ENCODE results near the gene ARHGEF4.
"Not testable (repeated sequence)": the region's sequence is repeated elsewhere in the genome, so short reads cannot be mapped to it uniquely, and the experiment has no call there.

ARHGEF4 gene

DNA sequence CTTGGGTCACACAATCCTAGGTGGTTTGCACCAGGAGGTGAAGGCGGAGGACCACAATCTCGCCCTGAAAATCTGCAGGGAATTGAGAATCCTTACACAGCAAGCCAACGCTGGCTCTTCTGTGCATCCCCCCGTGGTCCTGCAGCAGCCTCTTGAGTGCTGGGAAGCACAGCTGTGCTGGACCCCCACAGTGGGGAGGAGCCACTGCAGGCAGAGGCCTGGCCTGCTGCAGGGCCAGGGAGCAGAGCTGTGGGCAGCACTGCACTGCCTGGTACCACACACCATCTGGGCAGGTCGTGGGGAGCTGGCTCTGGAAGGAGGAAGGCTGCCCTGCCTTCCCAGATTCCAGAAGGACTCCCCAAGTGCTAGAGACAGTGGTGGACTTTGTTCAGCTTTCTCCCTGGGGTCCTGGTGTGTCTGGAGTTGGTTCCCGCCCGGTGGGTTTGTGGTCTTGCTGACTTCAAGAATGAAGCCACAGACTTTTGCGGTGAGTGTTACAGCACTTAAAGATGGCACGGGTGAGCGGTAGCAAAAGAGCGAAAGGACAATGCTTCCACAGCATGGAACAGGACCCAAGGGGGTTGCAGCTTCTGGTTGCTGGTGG, 150.3 kb downstream of the ARHGEF4 start:
- DNase-seq = no peak

DNA sequence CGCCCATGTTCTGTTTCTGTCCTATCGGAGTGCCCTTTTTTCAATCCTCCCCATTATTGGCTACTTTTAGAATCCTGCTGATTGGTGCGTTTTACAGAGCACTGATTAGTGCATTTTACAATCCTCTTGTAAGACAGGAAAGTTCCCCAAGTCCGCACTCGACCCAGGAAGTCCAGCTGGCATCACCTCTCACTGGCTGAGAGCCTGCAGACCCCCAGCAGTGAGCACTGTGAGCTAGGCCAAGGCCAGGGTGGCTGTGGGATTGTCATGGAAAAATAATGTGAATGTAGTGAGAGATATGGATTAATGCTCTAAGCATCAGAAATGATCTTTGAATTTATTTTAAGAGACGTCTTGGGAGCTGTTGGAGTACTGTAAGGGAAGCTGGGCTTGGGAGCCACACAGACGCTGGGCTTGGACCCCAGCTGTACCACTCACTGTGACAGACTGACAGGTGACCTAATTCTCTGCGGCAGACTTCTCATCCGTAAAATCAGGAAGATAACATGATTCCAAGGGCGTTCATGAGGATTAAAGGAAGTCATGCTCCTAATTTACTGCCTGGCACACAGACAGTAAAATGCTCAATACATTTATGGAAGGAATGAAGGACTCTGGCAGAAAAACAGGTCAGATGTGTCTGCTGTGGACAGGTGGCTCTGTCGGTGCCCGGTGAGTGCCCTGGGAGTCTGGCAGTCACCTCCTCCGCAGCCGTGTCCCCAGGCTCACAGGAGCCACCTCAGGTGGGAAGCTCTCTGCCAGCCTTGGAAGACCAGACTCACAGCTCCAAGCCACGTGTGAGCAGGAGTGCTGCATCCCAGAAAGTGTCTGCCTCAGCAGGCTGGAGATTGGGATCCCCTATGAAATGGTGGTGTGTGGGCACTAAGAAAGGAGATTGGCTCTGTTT, 151.1 kb downstream of the ARHGEF4 start:
- no peak for DNase-seq

DNA sequence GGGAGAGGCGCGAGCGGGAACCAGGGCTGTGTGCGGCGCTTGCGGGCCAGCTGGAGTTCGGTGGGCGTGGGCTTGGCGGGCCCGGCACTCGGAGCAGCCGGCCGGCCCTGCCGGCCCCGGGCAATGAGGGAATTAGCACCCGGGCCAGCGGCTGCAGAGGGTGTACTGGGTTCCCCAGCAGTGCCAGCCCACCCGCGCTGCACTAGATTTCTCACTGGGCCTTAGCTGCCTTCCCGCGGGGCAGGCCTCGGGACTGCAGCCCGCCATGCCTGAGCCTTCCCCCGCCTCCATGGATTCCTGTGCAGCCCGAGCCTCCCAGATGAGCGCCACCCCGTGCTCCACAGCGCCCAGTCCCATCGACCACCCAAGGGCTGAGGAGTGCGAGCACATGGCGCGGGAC, 154.7 kb downstream of the ARHGEF4 start:
- not testable (repeated sequence) for DNase-seq

DNA sequence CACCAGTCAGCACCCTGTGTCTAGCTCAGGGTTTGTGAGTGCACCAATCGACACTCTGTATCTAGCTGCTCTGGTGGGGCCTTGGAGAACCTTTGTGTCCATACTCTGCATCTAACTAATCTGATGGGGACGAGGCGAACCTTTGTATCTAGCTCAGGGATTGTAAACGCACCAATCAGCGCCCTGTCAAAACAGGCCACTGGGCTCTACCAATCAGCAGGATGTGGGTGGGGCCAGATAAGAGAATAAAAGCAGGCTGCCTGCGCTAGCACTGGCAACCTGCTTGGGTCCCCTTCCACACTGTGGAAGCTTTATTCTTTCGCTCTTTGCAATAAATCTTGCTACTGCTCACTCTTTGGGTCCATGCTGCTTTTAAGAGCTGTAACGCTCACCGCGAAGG, 155.3 kb downstream of the ARHGEF4 start:
- not testable (repeated sequence) for DNase-seq

DNA sequence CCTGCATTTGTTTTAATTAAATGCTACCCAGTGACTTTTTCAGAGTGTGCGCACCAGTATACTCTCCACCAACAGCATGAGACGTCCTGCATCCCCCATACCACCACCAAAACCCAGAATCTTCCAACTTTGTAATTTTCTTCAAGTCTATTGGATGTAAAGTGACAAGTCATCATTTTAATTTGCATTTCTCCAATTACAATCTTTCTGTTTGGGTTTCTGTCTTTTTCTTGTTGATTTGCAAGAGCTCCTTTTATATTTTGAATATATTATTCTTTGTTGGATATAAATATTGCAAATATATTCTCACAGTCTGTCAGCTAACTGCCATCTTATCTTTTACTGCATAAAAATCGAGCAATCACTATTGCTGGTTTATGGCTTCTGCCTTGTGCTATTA, 160.0 kb downstream of the ARHGEF4 start:
- DNase-seq = no peak

DNA sequence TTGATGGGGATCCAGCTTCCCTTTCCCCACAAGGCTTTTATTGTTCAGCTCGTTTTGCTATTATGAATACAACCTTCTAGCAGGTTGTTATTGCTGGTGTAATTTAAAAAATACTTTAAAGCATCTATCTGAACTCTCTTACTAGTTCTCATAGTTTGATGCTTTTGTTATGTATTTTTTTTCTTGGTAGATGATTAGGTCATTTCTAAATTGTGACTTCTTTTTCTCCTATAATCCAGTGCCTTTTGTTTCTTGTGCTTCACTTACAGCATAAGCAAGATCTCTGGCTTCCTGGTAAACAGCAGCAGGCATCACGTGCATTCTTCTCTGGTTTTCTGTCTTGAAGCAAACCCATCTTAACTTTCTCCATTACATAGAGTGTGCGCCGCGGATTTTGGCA, 160.5 kb downstream of the ARHGEF4 start:
- no peak for DNase-seq

DNA sequence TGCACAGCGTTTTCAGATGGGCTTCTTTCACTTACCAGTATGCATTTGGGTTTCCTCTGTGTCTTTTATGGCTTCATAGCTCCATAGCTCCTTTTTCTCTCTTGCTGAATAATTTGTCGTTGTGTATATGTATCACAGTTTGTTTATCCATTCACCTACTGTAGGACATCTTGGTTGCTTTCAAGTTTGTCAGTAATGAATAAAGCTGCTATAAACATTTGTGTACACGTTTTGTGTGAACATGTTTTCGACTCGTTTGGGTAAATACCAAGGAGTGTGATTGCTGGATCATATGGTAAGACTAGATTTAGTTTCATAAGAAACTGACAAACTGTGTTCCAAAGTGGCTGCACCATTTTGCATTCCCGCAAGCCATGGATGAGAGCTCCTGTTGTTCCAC, 161.8 kb downstream of the ARHGEF4 start:
- DNase-seq = no peak

DNA sequence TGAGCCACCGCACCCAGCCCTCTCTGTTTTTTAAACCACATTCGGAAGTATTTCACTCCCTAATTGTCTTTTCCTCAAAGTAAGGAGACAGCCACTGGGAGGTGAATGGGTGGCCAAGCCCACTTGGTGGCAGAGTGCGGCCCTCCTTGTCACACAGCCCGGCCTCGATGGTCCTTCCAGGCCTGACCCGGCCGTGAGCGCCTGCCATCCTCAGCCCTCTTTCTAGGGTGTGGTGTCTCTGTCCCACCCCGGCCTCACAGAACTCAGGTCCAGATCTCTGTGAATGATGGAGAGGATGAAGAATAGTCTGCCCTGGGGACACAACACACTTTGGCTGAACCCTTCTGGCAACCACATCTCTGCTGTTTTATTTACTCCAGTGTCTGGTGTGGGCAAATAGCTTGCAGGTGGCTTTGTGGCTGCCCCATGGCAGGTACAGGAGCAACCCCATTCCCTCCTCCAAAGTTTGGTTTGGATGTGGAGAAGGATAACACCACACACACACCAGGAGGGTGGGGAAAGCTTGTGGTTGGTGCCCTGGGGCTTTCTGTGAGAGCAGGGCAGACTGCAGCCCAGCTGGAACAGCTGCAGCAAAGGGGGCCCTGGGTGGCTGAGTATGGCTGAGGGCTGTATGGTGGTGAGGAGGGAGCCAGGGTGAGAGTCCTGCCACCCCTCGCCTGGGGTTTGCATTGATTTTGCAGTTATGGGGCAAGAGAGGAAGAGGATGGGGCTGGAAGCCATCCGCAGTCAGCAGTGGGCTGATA, 167.9 kb downstream of the ARHGEF4 start:
- no peak for DNase-seq

DNA sequence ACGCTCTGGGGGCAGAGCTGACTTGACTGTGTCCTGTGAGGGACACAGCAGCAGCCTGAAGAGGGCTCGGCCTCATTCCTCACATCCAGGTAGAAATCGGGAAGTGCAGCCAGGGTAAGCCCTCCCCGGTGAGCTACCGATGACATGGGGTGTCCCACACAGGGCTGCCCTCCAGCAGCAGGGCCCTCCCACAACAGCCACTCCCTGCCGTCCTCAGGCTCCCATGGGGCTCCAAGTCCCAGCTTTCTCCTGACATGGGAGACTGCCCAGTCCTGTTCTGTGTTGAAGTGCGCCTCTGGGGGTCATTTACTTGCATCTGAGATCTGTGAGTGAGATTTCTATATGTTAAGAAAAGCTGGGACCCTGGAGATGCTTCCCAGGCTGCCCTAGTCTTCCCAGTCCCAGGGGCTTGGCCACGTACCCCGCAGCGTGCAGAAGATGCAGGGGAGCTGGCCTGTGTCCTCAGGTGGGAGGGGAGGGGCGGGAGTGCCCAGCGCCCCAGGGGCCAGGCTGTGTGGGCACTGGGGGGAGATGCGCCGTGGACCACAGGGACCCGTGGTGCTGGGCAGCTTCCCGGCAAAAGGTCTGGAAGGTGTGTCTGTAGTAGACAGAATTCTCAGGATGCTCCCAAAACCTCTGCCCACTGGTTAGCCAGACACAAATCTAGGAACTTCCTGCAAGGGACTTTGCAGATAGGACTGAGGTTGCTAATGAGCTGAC, 168.7 kb downstream of the ARHGEF4 start:
- no peak for DNase-seq

DNA sequence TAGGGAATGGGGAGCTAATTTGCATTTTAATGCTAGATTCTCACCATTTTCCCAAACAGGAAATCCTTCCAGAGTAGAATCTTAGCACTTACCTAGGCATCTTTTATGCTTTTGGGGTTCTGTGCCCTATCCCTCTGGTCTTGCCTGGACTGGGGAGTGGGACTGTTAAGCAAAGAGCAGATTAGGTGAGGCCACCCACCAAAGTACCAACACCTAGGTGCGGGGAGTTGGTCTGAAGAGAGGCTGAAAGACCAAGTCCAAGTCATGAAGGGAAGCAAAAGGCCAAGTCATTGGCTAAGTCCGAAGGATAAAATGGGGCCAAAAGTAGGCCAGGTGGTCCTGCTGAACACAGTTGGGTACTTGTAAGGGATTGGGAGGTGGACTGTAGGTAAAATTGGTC, 169.8 kb downstream of the ARHGEF4 start:
- DNase-seq = no peak

DNA sequence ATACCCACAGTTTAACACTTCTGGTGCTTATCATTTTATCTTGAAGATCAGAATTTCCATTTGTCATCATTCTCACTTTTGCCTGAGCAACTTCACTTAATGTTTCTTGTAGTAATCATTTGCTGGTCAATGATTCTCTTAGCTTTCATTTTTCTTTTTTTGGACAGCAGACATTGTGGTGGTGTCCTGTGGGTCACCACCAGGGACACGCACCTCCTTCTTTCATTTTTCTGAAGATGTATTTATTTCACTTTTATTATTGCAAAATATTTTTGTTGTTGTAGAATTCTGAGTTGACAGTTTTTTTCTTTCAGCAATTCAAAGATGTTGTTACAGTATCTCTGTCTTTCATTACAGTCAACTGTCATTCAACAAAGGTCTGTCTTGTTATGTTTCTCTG, 172.3 kb downstream of the ARHGEF4 start:
- DNase-seq = no peak

DNA sequence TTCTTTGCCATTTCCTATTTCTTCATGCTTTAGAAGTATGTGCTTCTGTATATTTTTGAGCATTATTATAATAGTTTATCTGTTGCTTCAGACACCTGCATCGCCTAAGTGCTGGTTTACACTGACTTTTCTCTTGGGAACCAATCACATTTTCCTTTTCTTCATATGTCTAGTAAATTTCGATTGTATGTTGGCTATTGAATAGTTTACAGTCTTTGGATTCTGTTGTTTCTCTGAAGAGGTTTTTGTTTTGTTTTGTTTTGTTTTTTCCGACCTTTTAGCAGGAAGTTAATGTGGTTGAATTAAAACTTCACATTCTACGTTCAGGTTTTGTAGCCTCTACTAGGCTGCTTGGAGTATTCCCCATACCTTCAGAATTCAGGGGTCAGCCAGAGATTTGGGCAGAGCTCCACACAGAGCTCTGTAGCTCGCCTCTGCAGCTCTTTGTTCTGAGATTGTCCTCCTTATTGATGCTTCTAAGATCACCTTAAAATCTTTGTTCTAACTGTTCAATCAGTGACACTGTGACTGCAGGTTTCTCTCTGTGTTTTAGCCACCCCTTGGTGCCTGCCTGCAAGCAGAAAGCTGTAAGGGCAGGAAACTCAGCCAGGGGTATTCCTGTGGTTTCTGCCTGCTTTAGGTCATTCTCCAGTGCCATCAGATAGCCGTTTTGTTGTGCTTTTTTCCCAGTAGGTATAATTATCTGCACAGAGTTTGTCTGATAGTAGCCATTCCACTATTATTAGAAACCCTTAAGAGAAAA, 173.2 kb downstream of the ARHGEF4 start:
- no peak for DNase-seq

DNA sequence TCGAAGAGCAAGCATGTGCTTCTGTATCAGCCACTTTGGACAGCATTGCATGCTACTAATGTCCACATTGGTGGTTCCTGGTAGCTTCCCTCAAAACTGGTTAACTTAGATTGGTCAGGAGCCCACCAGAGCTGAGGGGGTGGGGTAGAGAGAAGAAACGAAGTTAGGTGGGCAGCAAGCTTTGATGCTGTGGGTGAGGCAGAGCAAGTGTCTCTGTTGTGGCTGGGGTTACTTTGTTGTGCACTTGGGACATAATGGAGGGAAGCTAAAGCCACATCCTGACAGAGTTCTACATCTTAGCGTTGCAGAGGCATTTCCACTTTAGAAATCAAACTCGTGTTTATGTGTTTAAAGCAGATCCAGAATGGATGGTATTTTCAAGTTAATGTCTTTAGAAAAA, 173.9 kb downstream of the ARHGEF4 start:
- DNase-seq = no peak

DNA sequence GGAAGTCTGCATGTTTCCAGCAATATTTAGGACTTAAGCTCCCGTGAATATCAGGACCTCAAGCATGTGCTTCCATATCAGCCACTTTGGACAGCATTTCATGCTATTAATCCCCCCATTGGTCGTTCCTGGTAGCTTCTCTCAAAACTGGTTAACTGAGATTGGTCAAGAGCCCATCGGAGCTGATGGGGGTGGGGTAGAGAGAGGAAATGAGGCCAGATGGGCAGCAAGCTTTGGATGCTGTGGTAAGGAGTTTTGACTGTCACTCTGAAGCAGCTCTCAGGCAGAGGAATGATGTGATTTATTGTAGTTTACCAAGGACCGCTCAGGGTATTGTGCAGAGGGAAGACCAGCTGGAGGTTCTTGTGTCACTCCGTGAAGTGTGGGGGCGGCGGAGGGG, 174.8 kb downstream of the ARHGEF4 start:
- no peak for DNase-seq

DNA sequence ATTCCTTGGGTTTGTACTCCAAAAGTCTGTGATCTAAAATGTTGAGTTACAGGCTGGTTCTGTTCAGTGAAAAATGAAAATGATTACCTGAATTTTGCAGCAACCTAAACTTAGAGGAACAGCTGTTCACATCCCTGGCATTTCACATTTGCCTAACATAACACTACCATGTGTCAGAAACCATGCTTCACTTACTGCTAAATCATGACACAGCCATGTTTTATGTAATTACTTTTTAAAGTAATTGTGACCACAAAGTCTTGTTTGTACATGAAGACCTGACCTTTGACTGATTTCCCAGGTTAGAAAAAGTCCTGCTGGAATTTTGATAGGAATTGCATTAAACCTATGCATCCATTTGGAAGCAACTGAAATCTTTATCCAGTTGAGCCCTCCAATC, 177.4 kb downstream of the ARHGEF4 start:
- no peak for DNase-seq

DNA sequence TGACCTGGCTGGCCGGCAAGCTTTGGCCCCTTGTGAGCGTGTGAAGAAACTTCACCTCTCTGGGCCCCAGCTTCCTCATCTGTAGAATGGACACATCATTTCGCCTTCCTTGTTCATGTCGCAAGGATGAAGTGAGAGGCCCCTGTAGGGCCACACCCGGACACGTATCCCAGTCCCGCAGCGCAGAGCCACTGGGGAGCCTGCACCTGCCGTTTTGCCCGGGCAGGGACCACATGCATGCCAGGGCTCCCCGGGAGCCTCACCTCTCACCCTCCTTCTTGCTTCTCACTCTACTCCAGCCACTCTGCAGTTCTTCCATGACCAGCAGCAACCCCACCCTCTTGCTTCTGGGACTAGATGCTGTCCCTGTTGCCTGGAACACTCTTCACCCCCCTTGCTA, 179.1 kb downstream of the ARHGEF4 start:
- DNase-seq = no peak

DNA sequence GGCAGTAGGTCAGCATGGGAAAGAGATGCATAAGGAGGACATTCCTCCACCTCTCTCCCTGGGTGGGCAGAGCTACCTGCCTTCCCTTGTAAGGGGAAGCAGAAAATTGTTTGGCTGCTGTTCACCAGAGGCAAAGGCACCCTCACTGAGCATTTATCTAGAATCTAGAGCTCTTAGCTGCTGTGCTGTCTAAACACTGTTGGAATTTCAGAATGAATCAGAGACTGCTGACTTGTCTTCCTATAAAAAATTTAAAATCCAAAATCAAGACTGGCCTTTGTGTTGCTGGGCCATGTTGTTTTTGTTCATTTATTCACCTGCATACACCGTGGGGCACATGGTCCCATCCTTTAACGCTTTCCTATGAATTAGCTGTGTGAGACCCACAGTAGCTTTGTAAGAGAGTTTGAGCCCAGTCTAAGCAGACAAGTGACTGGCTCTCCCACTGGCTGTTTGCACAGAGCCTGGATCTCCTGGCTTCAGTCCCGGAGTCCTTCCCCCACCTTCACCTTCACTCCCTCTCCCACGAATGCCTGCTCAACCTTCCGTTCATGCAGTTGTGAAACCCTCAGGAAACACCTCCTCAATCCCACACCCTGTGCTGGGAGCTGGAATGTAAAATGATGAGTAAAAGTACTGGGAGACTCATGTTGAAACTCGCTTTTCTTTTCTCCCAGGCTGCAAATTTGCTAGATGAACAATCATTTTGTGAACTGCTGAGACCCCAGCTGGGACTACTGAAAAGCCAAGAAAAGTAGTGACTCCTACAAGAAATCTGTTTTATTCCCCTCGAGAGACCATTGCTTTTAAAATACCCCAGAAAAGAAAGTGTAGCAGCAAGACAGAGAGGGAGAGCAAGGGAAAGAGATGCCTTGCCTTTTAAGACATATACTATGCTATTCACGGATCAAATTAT, 180.4 kb downstream of the ARHGEF4 start:
- DNase-seq = no peak

DNA sequence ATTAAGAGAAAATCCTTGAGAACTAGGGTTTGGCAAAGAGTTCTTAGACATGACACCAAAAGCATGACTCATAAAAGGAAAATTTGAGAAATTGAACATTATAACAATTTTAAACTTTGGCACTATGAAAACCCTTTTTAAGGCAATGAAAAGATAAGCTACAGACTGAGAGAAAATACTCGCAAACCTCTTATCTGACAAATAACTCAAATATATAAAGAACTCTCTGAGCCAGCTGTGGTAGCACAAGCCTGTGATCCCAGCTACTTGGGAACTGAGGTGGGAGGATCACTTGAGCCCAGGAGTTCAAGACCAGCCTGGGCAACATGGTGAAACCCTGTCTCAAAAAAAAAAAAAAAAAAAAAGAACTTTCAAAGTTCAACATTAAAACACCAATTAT, 186.0 kb downstream of the ARHGEF4 start:
- no peak for DNase-seq

DNA sequence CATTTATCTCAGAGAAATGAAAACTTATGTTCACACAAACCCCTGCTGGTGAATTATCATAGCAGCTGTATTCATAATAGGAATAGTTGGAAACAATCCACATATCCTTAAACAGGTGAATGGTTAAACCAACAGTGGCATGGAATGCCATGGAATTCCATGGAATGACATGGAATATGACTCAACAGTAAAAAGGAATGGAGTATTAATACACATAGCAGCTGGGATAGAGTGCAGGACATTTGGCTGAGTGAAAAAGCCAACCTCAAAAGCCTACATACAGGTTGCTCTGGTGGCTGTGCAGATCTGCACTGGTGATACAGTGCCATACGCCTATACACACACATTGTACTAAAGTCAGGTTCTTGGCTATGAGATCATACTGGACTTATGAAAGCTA, 187.0 kb downstream of the ARHGEF4 start:
- no peak for DNase-seq

DNA sequence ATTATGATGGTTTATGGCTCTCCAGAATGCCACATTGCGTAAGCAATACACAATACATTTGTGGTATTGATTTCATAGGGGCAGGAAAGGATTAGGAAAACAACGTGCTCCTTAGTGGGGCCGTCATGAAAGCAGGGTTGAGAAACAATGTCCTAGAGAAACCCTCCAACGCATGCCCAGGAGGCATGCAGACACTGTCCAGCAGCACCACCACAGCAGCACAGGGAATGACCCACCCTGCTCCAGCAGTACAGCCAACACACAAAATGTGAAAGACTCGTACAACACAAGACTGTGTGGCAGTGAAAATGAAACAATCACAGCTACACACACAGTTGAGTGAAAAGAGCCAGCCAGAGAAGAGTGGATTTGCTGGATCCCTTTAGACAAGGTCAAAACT, 190.2 kb downstream of the ARHGEF4 start:
- DNase-seq = no peak

Measured in SW 1271 (cell line).